HEK293 (cell line): ENCODE data around the gene PDE6B.

Source experiments
- CTCF ChIA-PET: fragments of 350-600 bp; formaldehyde crosslinking; extraction: SDS; loops from one replicate; lab custom pipeline; 2021; ENCODE audit warnings: antibody characterized with exemption; lab: Yijun Ruan, JAX
- POLR2A ChIA-PET: fragments of 300-600 bp; formaldehyde crosslinking; extraction: SDS; loops from one replicate; lab custom pipeline; 2020; ENCODE audit warnings: antibody characterized with exemption, inconsistent platforms; lab: Yijun Ruan, JAX
- H3K27ac ChIP-seq: fragments of 200-500 bp; sonication (Bioruptor generic); 2 replicates; pipeline ENCODE4 v1.5.1; 2014; ENCODE audit warnings: low read depth, low read length, control low read depth, inconsistent platforms; ENCODE audit errors: extremely low read depth
- H3K36me3 ChIP-seq, 2 experiments: fragments of 200-500 bp in 1 of 2; sonication (Bioruptor generic) in 1 of 2; 1 replicate in 1 of 2; 2 replicates in 1 of 2; pipeline ENCODE4 v1.5.1; 2014 to 2017; ENCODE audit warnings: inconsistent platforms in 2 of 2, low read length in 2 of 2; ENCODE audit not compliant: control insufficient read depth in 2 of 2, insufficient read depth in 1 of 2
- H3K4me1 ChIP-seq: fragments of 200-500 bp; sonication (Bioruptor generic); 2 replicates; pipeline ENCODE4 v1.5.1; 2014; ENCODE audit warnings: mild to moderate bottlenecking, low read length, inconsistent platforms; ENCODE audit not compliant: control insufficient read depth, insufficient read depth
- H3K4me3 ChIP-seq: 2 replicates; pipeline ENCODE4 v1.5.1; 2011; ENCODE audit warnings: low read depth, mild to moderate bottlenecking, control low read depth, low read length, moderate library complexity
- H3K9me3 ChIP-seq: fragments of 200-500 bp; sonication (Bioruptor generic); 2 replicates; pipeline ENCODE4 v1.5.1; 2014; ENCODE audit warnings: low read depth, low read length, inconsistent platforms; ENCODE audit not compliant: control insufficient read depth, insufficient read depth
- GLI4 ChIP-seq: fragments of 450-650 bp; formaldehyde crosslinking; IDR thresholded peaks from 2 replicates; pipeline ENCODE4 v1.5.1; 2016; ENCODE audit warnings: missing biosample characterization, missing genetic modification characterization
- SCRT2 ChIP-seq: fragments of 450-650 bp; formaldehyde crosslinking; IDR thresholded peaks from 2 replicates; pipeline ENCODE4 v1.5.1; 2016; ENCODE audit warnings: missing biosample characterization, missing genetic modification characterization
- TSHZ1 ChIP-seq: fragments of 450-650 bp; formaldehyde crosslinking; IDR thresholded peaks from 2 replicates; pipeline ENCODE4 v1.5.1; 2016; ENCODE audit warnings: missing biosample characterization, missing genetic modification characterization, borderline replicate concordance
- ZBTB26 ChIP-seq: fragments of 450-650 bp; formaldehyde crosslinking; optimal IDR thresholded peaks from 2 replicates; pipeline ENCODE3; 2016; ENCODE audit warnings: missing biosample characterization, mild to moderate bottlenecking, missing genetic modification characterization
- ZBTB8A ChIP-seq: fragments of 450-650 bp; formaldehyde crosslinking; IDR thresholded peaks from 2 replicates; pipeline ENCODE4 v1.5.1; 2016; ENCODE audit warnings: missing biosample characterization, missing genetic modification characterization
- ZNF148 ChIP-seq: fragments of 450-650 bp; formaldehyde crosslinking; IDR thresholded peaks from 2 replicates; pipeline ENCODE4 v1.5.0; 2017; ENCODE audit warnings: missing biosample characterization, missing genetic modification characterization, borderline replicate concordance
- ZNF16 ChIP-seq: fragments of 450-650 bp; formaldehyde crosslinking; IDR thresholded peaks from 2 replicates; pipeline ENCODE4 v1.5.1; 2016; ENCODE audit warnings: low read depth, missing biosample characterization, missing genetic modification characterization
- ZNF175 ChIP-seq: fragments of 450-650 bp; formaldehyde crosslinking; IDR thresholded peaks from 2 replicates; pipeline ENCODE4 v1.5.1; 2016; ENCODE audit warnings: missing biosample characterization, missing genetic modification characterization
- ZNF274 ChIP-seq, 2 experiments: fragments of 200-500 bp in 1 of 2; fragments of 450-650 bp in 1 of 2; sonication (Bioruptor generic) in 1 of 2; formaldehyde crosslinking in 1 of 2; IDR thresholded peaks; 2 replicates each; pipeline versions ENCODE4 v1.5.1 to v1.6.1; 2014 to 2016; ENCODE audit warnings: borderline replicate concordance in 1 of 2, inconsistent platforms in 1 of 2, low read length in 1 of 2, missing biosample characterization in 1 of 2, missing genetic modification characterization in 1 of 2
- ZNF350 ChIP-seq: fragments of 450-650 bp; formaldehyde crosslinking; IDR thresholded peaks from 2 replicates; pipeline ENCODE4 v1.5.0; 2017; ENCODE audit warnings: missing biosample characterization, mild to moderate bottlenecking, missing genetic modification characterization
- ZNF366 ChIP-seq: fragments of 450-650 bp; formaldehyde crosslinking; conservative IDR thresholded peaks from 2 replicates; pipeline ENCODE4 v1.5.1; 2016; ENCODE audit warnings: missing biosample characterization, missing genetic modification characterization
- ZNF404 ChIP-seq: fragments of 450-650 bp; formaldehyde crosslinking; IDR thresholded peaks from 2 replicates; pipeline ENCODE4 v1.5.1; 2017; ENCODE audit warnings: missing biosample characterization, missing genetic modification characterization
- ZNF433 ChIP-seq: fragments of 450-650 bp; formaldehyde crosslinking; IDR thresholded peaks from 2 replicates; pipeline ENCODE4 v1.5.1; 2016; ENCODE audit warnings: missing biosample characterization, missing genetic modification characterization, low read depth
- ZNF501 ChIP-seq: fragments of 450-650 bp; formaldehyde crosslinking; IDR thresholded peaks from 2 replicates; pipeline ENCODE4 v1.5.1; 2016; ENCODE audit warnings: missing biosample characterization, missing genetic modification characterization
- ZNF514 ChIP-seq: fragments of 450-650 bp; formaldehyde crosslinking; IDR thresholded peaks from 2 replicates; pipeline ENCODE4 v1.5.1; 2016; ENCODE audit warnings: missing biosample characterization, missing genetic modification characterization
- ZNF518A ChIP-seq: fragments of 450-650 bp; formaldehyde crosslinking; conservative IDR thresholded peaks from 2 replicates; pipeline ENCODE4 v1.5.1; 2016; ENCODE audit warnings: low read depth, missing biosample characterization, missing genetic modification characterization
- ZNF548 ChIP-seq: fragments of 450-650 bp; formaldehyde crosslinking; IDR thresholded peaks from 2 replicates; pipeline ENCODE4 v1.5.1; 2016; ENCODE audit warnings: missing biosample characterization, missing genetic modification characterization
- ZNF768 ChIP-seq: fragments of 450-650 bp; formaldehyde crosslinking; IDR thresholded peaks from 2 replicates; pipeline ENCODE4 v1.5.1; 2018; ENCODE audit warnings: missing biosample characterization, mild to moderate bottlenecking, missing genetic modification characterization
- ZSCAN18 ChIP-seq: fragments of 450-650 bp; formaldehyde crosslinking; IDR thresholded peaks from 2 replicates; pipeline ENCODE4 v1.5.1; 2016; ENCODE audit warnings: missing biosample characterization, missing genetic modification characterization
- ZSCAN4 ChIP-seq: fragments of 450-650 bp; formaldehyde crosslinking; IDR thresholded peaks from 2 replicates; pipeline ENCODE4 v1.5.1; 2017; ENCODE audit warnings: missing biosample characterization, missing genetic modification characterization

Gene PDE6B

GRCh38 chr4:688854-689681 lies 63.7 kb downstream of the PDE6B start, which contains the start of gene SLC49A3:
Gene SLC49A3 (minus strand): TSS chr4:689151. CDS start chr4:689127, 24 bp downstream.
- H3K27ac ChIP-seq = no peak within 1 kb of the TSS

More at GRCh38 chr4:688854-689681, 63.7 kb downstream of the PDE6B start, which contains the start of gene SLC49A3:
- H3K4me1 ChIP-seq = no peaks in the 10 kb centered on the region
- H3K9me3 ChIP-seq = no peaks in the 10 kb centered on the region
- ChIA-PET CTCF (no interaction called here), POLR2A (no interaction called here)
- H3K4me3 ChIP-seq = no peak within 1 kb of the TSS
- H3K36me3 ChIP-seq = no peaks in the 10 kb centered on the region
- TF ChIP-seq ZNF274 (IDR thresholded peaks at IDR 0.05; ENCODE audit: low read length) (no peak), ZNF274 (tag by site-specific recombination; IDR thresholded peaks at IDR 0.05; ENCODE audit: borderline replicate concordance) (no peak), TSHZ1 (tag by site-specific recombination) (no peak), GLI4 (tag by site-specific recombination) (no peak), ZNF768 (tag by site-specific recombination) (no peak), ZSCAN4 (tag by site-specific recombination) (no peak), ZNF366 (tag by site-specific recombination) (no peak), ZNF404 (tag by site-specific recombination) (no peak), ZNF514 (tag by site-specific recombination) (no peak), ZSCAN18 (tag by site-specific recombination) (no peak), SCRT2 (tag by site-specific recombination) (no peak), ZNF433 (tag by site-specific recombination) (no peak), ZNF350 (tag by site-specific recombination) (no peak), ZBTB26 (tag by site-specific recombination) (no peak), ZBTB8A (tag by site-specific recombination) (no peak), ZNF16 (tag by site-specific recombination) (no peak), ZNF548 (tag by site-specific recombination) (no peak), ZNF518A (tag by site-specific recombination) (no peak), ZNF501 (no peak), ZNF175 (tag by site-specific recombination) (no peak), ZNF148 (tag by site-specific recombination) (no peak)
